Measurements from ENCODE around the gene HDAC4. TPM values are rescaled to one million over a fixed set of nuclear protein-coding genes. Genes with fewer than 3 reads are reported as not detected.

Gene HDAC4
- total and polyA plus RNA-seq, 10 of the 15 experiments (the other 5 are each of a cell fraction or from before 2014, with no cell fraction given): 0.22 to 15.7 (median 4.8) TPM

- no peak overlapping the region for H3K4me3 ChIP-seq
- SMC1A ChIA-PET (ENCODE audit: uncharacterized antibody, unreplicated experiment): no interaction called here
- 97% methylated on average over 12 of the region's 14 CpGs for WGBS (ENCODE audit: insufficient coverage, insufficient replicate concordance, low lambda C conversion rate, missing lambda C conversion rate)
- no peaks in the 10 kb centered on the region for H3K36me3 ChIP-seq (ENCODE audit: control insufficient read depth in 2 of 2, insufficient read depth in 2 of 2, low read length in 1 of 2)
- H3K27ac ChIP-seq (ENCODE audit: control insufficient read depth, insufficient read depth): no peak overlapping the region
- BruUV-seq (replicated peaks): no TSS peak
- no peaks in the 10 kb centered on the region for H3K9me3 ChIP-seq (replicated peaks; ENCODE audit: control insufficient read depth, insufficient read depth, low read length)
- no peak overlapping the region for H3K9ac ChIP-seq (ENCODE audit: control insufficient read depth, insufficient read depth, low read length)
- H3K4me1 ChIP-seq (ENCODE audit: control insufficient read depth, insufficient read depth, low read length): no peaks in the 10 kb centered on the region
- RAD21 ChIA-PET (ENCODE audit: unreplicated experiment): no interaction called here
- CTCF ChIA-PET: no interaction called here
- no peak overlapping the region for H3K4me2 ChIP-seq (ENCODE audit: control insufficient read depth, insufficient read depth)
- H4K20me1 ChIP-seq (ENCODE audit: control insufficient read depth, insufficient read depth): no peaks in the 10 kb centered on the region
- FAIRE-seq (no peak), ATAC-seq (no peak), DNase-seq (ENCODE audit: low read depth, low spot score) (no peak)
- no peak for TF ChIP-seq TCF12 (IDR thresholded peaks at IDR 0.05; ENCODE audit: low read depth, low read length)
- TF ChIP-seq E2F8 (IDR thresholded peaks at IDR 0.05; ENCODE audit: low read depth, partially characterized antibody): no peak
- TF ChIP-seq KLF5 (IDR thresholded peaks at IDR 0.05; ENCODE audit: partially characterized antibody): no peak
- POLR2A ChIA-PET: no interaction called here
- H2AFZ ChIP-seq (ENCODE audit: control insufficient read depth, low read depth, low read length): no peak overlapping the region
- H3K79me2 ChIP-seq (ENCODE audit: control insufficient read depth, insufficient read depth, low read length): no peaks in the 10 kb centered on the region
- in situ Hi-C loops (cut with MboI) (no loop called here), intact Hi-C loops (cut with micrococcal nuclease; ENCODE audit: unreplicated experiment) (no loop called here)
- H3K27me3 ChIP-seq (replicated peaks in 1 of 2; ENCODE audit: control insufficient read depth in 2 of 2, insufficient read depth in 2 of 2, low read length in 1 of 2): no peaks in the 10 kb centered on the region
These were observed 338.1 kb downstream of the HDAC4 start for GRCh38 chr2:239062743-239063142.

DNA sequence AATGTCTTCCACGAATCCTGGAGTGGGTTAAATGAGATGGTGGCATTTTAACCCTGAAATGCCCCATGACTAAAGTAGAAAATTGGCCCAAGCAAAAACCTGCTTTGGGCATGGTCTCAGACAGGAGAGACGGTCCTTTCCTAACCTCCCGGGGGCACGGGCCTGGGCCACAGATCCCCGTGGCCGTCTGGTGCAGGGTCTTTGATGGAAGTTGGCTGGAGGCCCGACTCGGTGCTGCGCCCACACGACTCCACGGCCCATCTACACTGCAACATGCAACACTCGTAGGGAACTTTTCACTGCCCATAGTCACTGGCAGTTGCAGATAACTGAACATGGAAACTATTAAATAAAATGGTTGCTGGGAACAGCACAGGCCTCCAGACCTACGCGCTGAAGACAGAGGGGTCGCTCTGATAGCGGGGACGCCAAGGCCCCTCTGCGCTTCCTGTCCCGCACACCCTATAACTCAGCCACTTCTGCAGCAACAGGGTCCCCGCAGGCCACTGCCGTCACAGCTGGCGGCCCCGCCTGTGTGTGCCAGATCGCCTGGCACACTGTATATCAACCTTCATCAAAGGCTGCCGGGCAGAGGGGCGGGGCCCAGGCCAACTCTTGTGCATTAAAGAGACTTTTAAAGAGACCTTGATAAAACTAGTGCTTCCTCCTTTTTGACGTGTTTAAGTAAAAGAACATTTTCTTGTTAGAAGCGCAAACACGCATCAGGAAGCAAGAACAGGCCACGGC, 338.8 kb downstream of the HDAC4 start:
- in situ Hi-C loops (cut with MboI) (no loop called here), intact Hi-C loops (cut with micrococcal nuclease; ENCODE audit: unreplicated experiment) (no loop called here)
- ATAC-seq (no peak), DNase-seq (ENCODE audit: low read depth, low spot score) (no peak), FAIRE-seq (no peak)
- no peak overlapping the region for H3K27ac ChIP-seq (ENCODE audit: control insufficient read depth, insufficient read depth)
- H3K27me3 ChIP-seq (replicated peaks in 1 of 2; ENCODE audit: control insufficient read depth in 2 of 2, insufficient read depth in 2 of 2, low read length in 1 of 2): no peaks in the 10 kb centered on the region
- H3K4me2 ChIP-seq (ENCODE audit: control insufficient read depth, insufficient read depth): no peak overlapping the region
- no peak for TF ChIP-seq MEF2A (IDR thresholded peaks at IDR 0.05; ENCODE audit: insufficient read depth, low read depth, low read length)
- no peak for TF ChIP-seq HCFC1 (IDR thresholded peaks at IDR 0.05; ENCODE audit: low read length)
- no peak for TF ChIP-seq SMARCA5 (IDR thresholded peaks at IDR 0.05)
- no peak for TF ChIP-seq SP1 (IDR thresholded peaks at IDR 0.05; ENCODE audit: low read depth, low read length)
- TF ChIP-seq CREB1 (IDR thresholded peaks at IDR 0.05; ENCODE audit: low read depth): no peak
- no peak for TF ChIP-seq ELK1 (IDR thresholded peaks at IDR 0.05; ENCODE audit: low read depth, low read length)
- H3K9ac ChIP-seq (ENCODE audit: control insufficient read depth, insufficient read depth, low read length): no peak overlapping the region
- no peaks in the 10 kb centered on the region for H3K9me3 ChIP-seq (replicated peaks; ENCODE audit: control insufficient read depth, insufficient read depth, low read length)
- no peaks in the 10 kb centered on the region for H3K79me2 ChIP-seq (ENCODE audit: control insufficient read depth, insufficient read depth, low read length)
- 84% methylated on average over 30 of the region's 30 CpGs for WGBS (ENCODE audit: insufficient coverage, insufficient replicate concordance, low lambda C conversion rate, missing lambda C conversion rate)
- POLR2A ChIA-PET: no interaction called here
- CTCF ChIA-PET: no interaction called here
- H3K4me3 ChIP-seq: no peak overlapping the region
- no TSS peak for BruUV-seq (replicated peaks)
- SMC1A ChIA-PET (ENCODE audit: uncharacterized antibody, unreplicated experiment): no interaction called here
- H3K4me1 ChIP-seq (ENCODE audit: control insufficient read depth, insufficient read depth, low read length): no peaks in the 10 kb centered on the region
- no peaks in the 10 kb centered on the region for H3K36me3 ChIP-seq (ENCODE audit: control insufficient read depth in 2 of 2, insufficient read depth in 2 of 2, low read length in 1 of 2)
- no peak overlapping the region for H2AFZ ChIP-seq (ENCODE audit: control insufficient read depth, low read depth, low read length)
- no peaks in the 10 kb centered on the region for H4K20me1 ChIP-seq (ENCODE audit: control insufficient read depth, insufficient read depth)
- RAD21 ChIA-PET (ENCODE audit: unreplicated experiment): no interaction called here

Measured in GM12878 (cell line).